Endometrial microvascular endothelial cells (primary cell): Measurements from ENCODE around the gene SLC34A1. TPM values are rescaled to one million over a fixed set of nuclear protein-coding genes. Genes with fewer than 3 reads are reported as not detected.
"Not testable (repeated sequence)": the region's sequence is repeated elsewhere in the genome, so short reads cannot be mapped to it uniquely, and the experiment has no call there.

Source experiments
- in situ Hi-C: cut with HindIII; loops from 2 replicates; pipeline ENCODE4 v1.10.0; 2017; ENCODE audit warnings: low sequenced_read_pairs, low pct_unique_long_range_greater_than_20kb; ENCODE audit errors: inconsistent ontology term
- total RNA-seq: library from RNA; depleted of rRNA; stranded (reverse); fragments of >200 nt; gene quantifications from one replicate; pipeline ENCODE4 v1.2.3, GENCODE V29; 2015; ENCODE audit errors: inconsistent ontology term

The SLC34A1 gene
- total RNA-seq, 1 donor from 2014 or later, result not detected

DNA sequence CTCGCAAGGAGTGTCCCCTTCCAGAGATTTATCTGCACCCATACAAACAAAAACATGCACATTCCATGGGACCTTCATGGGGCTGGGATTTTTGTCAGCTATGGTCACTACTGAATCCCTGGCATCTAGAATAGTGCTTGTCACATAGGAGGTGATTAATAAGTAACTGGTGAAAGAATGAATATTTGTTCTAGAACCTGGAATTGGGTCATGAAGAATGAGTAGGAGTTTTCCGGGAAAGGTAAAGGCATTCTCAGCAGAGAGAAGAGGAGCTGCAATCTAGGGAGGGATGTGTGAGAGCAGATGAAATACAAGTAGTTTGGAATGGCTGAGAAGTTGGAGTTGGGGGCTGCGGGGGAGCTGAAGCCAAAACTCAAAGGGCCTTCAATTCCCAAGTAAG is 30.0 kb upstream of the SLC34A1 start:
- in situ Hi-C loops, result no loop called here

GRCh38 chr5:177354711-177355110 is 29.5 kb upstream of the SLC34A1 start:
- in situ Hi-C loops, result no loop called here

DNA sequence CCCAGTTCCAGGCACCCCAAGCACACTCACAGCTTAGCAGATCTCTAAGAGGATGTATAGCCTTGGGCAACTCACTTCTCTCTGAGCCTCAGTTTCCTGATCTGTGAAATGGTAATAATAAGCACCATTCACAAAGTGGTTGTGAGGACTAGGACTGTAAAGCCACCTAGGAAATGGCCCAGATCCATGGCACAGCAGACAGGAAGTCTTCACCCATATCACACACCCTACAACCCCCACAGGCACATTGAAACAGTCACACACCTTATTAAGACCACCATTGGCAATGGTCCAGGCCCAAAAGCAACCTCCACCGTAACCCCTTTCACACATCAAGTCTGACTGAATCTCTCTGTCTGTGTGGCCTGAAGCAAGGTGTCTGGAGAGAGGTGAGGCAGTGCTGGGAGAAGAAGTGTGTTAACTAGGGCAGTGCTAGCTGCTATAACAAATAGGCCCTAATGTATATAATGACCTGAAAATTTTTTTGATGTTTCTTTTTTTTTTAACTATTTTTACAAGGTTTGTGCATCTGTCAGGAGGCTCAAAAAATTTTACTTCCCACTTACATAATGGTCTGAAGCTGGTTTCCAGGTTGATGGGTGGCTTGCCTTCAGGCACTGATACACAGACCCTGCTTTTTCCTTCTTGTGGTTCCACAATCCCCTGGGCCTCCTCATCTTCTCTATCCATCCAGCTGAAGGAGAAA is 28.9 kb upstream of the SLC34A1 start:
- in situ Hi-C loops, result no loop called here

- in situ Hi-C loops, result no loop called here
These were observed 28.4 kb upstream of the SLC34A1 start for GRCh38 chr5:177355868-177356168.

DNA sequence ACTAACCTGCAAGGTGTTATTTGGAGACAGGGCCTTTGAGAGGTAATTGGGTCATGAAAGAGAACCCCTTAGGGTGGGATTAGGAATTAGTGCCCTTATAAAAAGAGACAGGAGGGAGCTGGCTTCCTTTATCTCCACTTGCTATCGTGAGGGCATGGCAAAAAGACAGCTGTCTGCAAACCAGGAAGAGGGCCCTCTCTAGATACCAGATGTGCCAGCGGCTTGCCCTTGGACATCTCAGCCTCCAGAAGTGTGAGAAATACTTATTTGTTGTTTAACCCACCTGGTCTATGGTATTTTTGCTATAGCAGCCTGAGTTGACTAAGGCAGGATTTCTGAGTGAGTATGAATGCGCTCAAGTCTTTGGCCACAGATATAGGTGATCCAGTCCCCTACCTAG is 27.5 kb upstream of the SLC34A1 start:
- in situ Hi-C loops, result no loop called here

DNA sequence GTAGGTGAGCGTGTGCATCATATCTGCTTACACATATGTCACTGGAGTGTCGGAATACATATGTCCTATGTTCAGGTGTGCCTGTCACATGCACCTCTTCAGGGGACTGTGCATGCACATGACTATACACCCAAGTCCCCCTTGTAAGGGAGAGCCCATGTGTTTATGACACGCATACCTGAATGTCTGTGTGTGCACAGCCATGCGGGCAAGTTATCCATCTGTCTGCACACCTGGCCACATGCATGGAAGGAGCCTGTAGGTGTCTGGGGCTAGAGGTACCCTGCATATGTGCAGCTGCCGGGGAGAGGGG is 27.1 kb upstream of the SLC34A1 start:
- in situ Hi-C loops, result no loop called here

- in situ Hi-C loops, result no loop called here
These were observed 26.5 kb upstream of the SLC34A1 start, which contains the start of gene RGS14 for GRCh38 chr5:177357459-177358351. TSS of gene RGS14 (plus strand) at chr5:177357924. CDS start at chr5:177358025, 101 bp downstream.

DNA sequence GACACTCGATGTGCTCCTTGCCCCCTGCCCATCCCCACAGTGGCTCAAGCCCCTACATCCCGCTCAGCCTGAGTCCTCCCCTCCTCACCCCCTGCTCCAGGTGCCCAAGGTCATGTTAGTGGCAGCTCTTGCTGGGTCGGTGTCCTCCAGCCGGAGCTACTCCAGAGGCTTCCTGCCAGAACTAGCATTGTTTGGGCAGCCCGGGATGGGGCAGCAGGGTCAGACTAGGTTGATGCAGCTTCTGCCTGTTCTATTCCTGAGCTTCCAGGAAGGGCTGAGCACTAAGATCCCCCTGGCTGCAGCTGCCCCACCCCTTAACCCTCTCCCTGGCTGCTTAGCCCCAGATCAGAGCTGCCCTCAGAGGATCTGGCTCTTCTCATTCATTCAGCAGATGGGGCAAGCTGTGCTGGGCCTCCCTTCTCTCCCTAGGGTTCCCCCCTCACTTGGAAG is 25.8 kb upstream of the SLC34A1 start:
- in situ Hi-C loops, result no loop called here

DNA sequence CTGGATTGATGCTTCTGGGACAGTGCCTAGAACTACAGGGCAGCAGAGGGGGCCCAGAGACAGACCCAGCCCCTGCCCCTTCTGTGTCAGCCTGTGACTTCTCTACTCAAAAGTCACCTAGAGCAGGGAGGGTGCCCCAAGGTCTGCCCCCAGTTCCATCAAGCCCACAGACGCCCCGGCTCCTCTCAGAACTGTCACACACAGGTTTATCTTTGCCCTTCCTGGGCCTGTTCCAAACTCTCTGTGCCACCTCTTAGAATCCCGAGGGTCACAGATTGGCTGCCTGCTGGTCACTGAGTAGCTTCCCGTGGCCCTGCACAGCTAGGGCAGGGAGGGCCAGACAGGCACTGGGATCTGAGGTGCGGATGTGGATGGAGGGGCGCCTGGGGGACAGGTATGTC is 24.8 kb upstream of the SLC34A1 start:
- in situ Hi-C loops, result no loop called here

GRCh38 chr5:177359860-177360259 is 24.4 kb upstream of the SLC34A1 start:
- in situ Hi-C loops, result no loop called here

- in situ Hi-C loops, result not testable (repeated sequence)
These were observed 23.5 kb upstream of the SLC34A1 start for GRCh38 chr5:177360740-177361139.

DNA sequence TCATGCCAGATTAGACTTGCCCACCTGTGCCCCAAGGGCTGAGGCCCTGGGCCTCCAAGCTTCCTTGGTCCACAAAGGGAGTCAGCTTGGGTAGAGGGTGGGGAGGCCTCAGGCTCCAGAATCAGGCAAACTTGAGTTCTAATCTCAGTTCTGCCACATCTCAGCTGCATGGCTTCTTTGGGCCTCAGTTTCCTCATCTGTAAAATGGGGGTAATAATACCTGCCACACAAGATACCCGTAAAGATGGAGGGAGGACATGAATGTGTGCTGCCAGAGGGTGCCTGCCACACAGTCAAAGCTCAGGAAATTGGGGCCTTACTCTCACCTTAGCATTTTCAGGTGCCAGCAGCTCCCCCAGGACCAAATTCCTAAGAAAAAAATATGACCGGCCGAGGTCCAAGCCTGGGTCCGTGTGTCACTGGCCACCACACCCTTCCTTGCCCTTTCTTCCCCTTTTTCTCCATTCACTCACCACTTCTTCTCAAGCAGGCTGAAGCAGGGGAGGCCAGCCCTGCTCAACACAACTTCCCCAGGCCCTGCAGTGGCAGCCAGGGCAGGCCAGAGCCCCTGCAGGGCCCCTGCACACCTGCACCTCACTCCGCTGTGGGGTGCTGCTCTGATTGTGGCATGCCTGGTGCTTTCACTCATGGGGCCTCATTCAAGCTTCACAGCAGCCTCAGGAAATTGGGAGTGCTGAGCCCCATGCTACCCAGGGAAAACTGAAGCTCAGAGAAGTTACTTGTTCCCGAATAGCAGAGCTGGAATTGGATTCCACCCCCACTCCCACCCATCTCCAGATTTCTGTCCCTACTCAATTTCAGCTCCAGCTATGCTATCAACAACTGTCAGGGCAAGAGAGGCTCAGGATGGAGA is 22.6 kb upstream of the SLC34A1 start:
- in situ Hi-C loops, result no loop called here

- in situ Hi-C loops, result no loop called here
These were observed 22.0 kb upstream of the SLC34A1 start for GRCh38 chr5:177362292-177362609.

DNA sequence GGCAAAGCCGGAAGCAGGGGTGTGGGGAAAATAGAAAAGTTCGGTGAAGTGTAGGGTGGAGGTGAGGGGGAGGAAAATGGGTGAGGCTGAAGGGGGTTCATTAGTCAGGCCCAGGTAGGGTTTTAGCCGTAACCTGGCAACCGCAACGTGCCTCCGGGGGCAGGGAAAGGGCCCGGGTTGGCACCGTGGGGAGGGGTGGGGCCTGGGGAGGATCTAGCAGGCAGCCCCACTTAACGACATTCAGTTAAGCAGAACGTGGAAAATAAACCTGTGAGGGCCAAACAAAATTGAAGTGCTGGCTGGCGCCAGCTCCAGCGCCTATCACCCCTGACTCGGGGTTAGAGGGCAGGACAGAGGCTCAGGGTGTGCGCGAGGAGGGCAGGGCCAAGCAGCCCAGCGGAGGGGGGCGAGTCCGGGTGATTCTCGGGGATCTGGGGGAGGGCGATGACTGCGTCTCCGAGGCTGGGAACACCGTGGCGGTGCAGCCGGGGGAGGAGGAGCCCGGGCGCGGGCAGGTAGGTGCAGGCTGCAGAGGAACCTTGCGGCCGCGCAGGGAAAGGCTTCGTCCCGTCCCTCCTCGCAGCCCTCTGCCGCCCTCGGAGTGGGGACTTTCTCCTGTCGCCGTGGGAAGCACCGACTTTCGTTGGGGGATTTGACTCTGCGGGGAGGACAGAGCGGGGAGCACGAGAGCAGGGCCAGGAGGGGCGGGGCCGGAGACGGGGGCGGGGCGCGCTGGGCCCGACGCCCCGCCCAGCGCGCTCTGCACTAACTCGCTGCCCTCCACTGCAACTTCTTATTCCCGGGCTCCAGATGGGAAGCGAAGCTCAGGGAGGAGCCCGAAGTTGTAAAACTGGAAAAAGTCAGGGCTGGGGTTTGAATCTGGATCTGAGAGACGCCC is 21.4 kb upstream of the SLC34A1 start:
- in situ Hi-C loops, result no loop called here

DNA sequence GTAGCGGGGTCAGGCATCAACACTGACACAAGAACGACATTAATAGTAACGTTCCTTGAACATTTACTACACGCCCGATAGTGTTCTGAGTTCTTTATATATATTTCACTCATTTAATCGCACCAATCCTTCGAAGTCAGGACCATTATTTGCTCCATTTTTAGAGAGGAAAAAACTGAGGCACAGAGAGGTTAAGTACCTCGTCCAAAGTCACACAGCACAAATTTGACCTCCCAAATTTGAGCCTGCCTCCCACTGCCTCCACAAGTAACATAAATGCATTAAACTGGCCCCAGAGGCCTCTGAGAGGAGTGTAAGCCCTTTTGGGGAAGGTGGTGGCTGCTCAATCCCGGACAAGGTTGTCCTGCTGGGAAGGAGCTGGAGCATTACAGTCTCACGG is 20.7 kb upstream of the SLC34A1 start:
- in situ Hi-C loops, result no loop called here

- in situ Hi-C loops, result no loop called here
These were observed 19.9 kb upstream of the SLC34A1 start for GRCh38 chr5:177364159-177364962.

DNA sequence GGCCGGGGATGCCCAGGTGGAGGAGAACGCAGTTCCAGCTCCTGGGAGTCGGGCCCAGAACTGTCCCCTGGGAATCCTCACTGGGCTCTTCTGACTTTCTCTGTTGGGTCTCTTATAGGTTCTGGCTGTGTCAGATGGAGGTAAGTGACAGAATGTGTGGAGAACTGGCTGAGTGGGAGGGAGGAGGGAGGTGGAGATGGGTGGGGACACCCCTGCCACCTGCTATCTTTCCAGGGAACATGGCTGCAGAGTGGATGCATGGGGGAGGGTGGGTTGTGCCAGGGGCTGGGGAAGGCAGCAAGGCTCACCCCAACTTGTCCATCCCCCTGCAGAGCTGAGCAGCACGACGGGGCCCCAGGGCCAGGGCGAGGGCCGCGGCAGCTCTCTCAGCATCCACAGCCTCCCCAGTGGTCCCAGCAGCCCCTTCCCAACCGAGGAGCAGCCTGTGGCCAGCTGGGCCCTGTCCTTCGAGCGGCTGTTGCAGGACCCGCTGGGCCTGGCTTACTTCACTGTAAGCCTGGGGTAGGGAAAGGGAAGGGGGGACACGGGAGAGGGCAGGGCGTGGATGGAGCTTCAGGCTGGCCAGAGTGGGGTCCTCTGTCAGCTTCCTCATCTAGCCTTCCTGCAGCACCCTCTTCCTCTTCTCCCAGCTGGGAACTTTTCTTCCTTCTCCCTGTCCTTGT is 18.2 kb upstream of the SLC34A1 start:
- in situ Hi-C loops, result no loop called here
